Stimulated activated CD4-positive, alpha-beta T cell treated with anti-CD3 and anti-CD28 coated beads, Interleukin-1b, Interleukin-23, amount 100 ng/mL, for 48 hours (primary cell): ENCODE measurements around the gene SEL1L3.
A peak's percentile ranks its signal among the peaks of the same experiment; 100 is the strongest.
"Not testable (repeated sequence)": the region's sequence is repeated elsewhere in the genome, so short reads cannot be mapped to it uniquely, and the experiment has no call there.

Experiments
- DNase-seq: peaks from one replicate; pipeline ENCODE4 v3.0.0-alpha.2; 2020

SEL1L3 gene

DNA sequence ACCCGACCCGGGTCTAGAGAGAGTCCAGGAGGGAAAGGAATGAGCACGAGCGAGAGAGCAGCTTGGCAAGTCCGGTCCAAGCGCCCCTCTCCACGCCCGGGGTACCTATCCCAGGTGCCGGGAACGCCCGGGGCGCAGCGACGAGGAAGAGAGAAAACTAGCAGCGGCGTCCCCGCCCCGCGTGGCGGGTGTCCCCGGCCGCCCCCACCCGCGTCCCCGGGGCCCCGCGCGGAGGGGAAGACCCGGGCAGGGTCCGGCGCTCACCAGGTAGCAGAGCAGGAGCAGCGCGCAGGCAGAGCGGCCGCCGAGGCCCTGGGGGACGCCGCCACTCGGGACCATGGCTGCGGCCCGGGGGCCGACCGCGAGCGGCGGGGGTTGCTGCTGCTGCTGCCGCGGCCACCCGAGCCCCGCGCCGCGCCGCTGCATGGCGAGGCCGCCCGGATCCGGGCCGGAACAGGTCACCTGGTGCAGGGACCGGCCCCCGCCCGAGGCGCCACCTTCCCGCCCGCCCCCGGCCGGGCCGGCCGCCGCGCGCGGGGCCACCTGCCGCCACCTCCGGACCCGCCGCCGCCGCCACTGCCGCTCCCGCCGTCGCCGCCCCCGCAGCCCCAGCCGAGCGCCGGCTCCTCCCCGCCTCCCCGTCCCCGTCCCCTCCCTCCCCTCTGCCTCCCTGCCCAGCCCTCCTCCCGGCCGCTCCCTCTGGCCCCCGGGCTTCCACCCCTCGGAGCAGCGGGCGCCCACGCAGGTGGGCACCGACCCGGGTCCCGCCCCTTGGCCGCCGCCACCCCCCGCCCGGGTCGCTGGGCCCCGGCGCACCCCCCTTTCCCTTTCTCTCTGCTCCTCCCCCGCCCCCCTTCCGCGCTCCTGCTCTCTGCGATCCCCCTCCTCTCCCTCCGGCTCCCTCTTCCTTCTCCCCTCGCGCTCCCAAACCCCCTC, at the start of gene SEL1L3:
Gene SEL1L3 (minus strand): TSS at position 578 of the 936 bp plus-strand sequence. CDS start 152 bp downstream, at position 426.
- peak; percentile 44 for DNase-seq

DNA sequence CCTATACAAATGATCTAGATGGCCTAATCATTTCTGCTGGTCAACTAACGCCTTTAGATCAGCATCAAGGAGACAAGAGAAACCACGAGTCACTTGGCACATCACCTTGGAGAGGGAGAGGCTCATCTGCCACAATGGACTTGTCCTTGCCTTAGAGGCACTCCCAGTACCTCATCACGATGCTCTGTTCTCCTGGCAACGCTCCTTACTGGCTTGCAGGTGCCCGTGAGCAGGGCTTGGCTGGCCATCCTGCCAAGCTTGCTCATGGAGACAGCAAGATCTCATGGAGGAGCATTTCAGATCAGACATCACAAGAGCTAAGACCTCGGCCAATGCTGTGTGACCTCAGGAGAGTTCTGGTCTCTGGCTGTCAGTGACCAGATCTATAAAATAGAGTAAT, 48.6 kb upstream of the SEL1L3 start:
- no peak for DNase-seq

DNA sequence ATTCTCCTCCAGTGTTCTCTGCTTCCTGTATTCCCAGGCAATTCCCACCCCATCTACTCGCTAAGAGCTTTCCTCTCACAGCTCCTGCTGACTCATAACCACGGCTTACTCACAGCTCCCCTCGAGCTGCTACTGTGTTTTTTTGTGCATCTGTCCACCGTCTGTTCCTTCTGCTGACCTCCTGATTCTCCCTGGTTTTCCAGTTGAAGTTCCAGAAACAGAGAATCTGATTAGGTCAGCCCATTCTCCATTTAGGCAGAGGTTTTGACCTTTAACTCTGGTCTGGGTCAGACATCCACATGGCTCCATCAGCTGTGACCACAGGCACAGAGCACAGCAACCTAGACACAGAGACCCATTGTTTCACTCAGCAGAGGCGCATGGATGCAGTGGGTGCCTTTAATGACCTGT, 45.7 kb upstream of the SEL1L3 start:
- DNase-seq = no peak

DNA sequence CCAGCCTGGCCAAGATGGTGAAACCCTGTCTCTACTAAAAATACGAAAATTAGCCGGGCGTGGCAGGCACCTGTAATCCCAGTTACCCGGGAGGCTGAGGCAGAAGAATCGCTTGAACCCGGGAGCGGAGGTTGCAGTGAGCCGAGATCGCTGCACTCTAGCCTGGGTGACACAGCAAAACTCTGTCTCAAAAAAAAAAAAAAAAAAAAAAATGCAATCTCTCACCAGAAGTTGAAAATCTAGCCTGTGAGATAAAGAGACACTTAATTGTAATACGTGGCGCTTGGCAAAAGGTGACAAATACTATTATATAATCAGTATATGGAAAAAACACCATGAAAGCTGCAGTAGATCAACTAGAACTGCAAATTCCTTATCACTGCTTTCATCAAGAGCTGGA, 43.3 kb upstream of the SEL1L3 start:
- DNase-seq = not testable (repeated sequence)

DNA sequence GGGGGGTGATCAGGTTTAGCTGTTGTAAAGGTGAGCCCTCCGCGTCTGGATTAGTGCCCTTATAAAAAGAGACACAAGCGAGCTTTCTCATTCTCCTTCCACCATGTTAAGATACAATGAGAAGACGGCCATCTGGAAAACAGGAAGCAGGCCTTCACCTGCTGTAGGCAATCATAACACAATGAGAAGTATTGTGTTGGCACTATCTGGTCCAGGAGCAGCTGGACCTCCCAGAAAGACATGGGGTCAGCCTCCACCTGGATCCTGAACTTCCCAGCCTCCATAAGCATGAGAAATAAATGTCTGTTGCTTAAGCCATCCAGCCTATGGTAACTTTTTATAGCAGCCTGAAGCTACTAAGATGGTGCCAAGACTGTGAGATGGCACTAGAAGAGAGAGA, 42.6 kb upstream of the SEL1L3 start:
- DNase-seq = no peak

DNA sequence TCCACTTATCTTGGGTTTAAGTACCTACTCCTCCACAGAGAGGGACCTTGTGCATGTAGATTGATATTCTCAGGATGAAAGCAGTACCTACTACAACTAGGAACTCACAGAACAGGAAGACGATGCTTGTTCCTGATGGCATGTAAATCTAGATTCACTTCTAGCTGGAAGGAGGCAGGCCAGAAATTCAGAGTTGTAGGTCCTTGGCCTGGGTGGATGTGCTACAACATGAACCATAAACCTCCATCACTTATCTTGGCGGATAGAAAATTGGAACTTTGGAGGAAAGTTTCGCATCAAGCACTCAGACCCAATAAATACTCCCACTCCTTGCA, 41.9 kb upstream of the SEL1L3 start:
- no peak for DNase-seq

DNA sequence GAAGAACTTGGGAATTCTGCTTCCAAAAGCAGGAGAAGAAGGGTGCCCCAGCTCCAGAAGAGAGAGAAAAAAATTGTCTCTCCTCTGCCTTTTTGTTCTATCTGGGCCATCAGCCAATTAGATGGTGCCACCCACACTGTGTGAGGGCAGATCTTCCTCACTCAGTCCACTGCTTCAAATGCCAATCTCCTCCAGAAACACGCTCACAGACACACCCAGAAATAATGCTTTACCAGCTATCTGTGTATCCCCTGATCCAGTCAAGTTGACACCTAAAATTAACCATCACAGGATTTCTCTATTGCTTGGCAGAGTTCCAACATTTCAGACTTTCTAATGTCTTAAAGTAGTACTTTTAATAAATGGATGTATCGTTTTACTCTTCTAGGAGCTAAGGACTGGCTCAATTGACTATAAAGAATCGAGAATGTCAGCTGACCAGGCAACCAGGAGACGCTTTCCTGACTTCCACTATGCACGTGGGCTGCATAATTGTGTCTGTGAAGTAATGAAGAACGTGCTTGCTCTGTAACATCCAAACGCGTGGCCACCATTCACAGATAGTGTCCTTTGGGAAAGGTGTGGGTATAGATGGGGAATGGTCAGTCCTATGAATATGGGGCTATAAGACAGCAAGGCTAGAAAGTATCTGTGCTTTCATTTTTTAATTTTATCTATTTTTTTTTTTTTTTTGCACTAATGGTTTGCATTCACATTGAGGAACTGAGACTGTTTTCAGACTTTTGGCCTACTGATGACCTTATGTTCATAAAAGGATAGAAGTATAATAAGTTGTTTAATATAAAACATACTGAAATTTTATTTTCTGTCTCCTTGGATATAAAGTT, 41.3 kb upstream of the SEL1L3 start:
- no peak for DNase-seq

DNA sequence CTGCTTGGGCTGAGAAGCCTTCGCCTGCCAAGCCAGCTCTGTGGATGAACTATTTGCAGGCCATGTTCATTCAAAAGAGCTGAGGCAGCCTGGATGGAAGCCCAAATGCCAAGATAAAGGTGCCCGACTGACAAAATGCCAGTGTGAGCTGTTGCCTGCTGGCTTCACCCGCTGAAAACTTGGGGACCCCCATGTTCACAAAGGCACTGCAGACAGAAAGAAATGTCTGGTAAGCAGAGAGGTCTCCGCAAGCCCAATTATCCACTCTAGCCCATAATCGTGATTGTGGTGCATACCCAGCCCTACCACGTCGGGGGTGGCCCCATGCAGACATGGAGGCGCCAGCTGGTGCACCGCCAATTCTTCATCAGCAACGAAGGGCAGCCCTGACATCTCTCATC, 38.2 kb upstream of the SEL1L3 start:
- no peak for DNase-seq

DNA sequence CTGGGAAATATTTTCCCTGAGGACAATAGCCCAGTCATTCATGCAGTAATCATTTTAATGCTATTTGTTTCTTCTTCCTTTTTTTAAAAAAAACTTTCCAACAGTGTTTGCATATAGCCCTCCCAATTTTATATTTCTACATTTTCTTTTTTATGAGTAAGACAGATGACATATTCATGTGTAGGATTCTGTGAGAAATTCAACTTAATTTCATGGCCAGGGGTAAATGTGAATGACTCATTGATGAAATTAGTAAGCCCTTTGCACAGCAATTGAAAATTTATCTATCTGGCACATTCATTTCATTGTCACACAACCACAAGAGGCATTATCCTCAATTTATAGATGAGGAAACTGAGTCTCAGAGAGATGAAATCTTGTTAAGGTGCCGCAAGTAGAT, 37.5 kb upstream of the SEL1L3 start:
- DNase-seq = no peak

DNA sequence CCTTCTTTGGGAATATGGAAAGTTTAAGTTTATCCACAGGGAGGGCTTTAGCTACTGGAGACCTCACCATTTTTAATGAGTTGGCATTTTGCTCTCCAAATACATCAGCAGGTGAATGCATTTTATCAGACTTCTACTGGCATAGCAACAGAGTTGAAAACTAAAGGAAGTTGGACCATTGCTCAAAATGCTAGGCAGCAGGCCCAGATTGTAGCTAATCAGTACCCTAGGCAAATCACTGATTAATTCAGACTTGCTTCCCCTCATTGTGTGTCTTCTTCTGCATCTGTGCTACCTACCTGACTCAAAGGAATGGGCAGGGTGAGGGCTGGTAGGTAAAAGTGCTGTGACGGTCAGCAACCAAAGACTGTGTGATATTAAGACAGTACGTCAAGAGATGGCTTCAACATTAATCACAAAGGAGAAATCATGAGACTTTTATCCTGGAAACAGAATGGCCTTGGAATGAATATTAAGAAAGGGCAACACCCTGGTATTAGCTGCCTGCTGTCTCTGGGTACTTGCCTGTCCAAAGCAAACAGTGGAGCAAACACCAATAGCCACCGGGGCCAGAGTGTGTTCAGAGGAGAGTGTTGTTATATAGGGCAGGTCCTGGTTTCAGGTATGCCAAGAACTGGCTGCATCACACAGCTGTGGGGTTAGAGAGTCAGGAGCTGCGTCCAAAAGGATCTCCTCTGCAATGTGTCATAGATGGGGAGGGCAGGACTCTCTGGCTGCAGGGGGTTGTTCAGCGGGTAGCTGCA, 34.2 kb upstream of the SEL1L3 start:
- no peak for DNase-seq

DNA sequence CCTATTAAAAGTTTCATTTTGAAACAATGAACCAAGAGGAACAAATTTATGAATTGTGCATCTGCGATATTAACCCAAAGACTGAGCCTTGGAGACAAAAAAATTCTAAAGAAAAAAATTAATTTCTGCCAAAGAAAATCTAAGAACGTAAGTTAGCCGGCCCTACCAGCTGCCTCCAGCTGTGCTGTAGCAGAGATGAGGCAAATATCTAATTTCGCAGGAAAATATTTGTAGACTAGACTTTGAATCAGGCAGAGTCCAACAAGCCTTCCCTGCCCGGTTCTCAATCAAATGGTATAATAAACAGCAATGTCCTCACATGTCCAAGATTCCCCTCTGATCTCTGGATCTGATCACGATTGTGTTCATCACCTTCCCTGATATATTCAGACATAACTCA, 30.0 kb upstream of the SEL1L3 start:
- no peak for DNase-seq

DNA sequence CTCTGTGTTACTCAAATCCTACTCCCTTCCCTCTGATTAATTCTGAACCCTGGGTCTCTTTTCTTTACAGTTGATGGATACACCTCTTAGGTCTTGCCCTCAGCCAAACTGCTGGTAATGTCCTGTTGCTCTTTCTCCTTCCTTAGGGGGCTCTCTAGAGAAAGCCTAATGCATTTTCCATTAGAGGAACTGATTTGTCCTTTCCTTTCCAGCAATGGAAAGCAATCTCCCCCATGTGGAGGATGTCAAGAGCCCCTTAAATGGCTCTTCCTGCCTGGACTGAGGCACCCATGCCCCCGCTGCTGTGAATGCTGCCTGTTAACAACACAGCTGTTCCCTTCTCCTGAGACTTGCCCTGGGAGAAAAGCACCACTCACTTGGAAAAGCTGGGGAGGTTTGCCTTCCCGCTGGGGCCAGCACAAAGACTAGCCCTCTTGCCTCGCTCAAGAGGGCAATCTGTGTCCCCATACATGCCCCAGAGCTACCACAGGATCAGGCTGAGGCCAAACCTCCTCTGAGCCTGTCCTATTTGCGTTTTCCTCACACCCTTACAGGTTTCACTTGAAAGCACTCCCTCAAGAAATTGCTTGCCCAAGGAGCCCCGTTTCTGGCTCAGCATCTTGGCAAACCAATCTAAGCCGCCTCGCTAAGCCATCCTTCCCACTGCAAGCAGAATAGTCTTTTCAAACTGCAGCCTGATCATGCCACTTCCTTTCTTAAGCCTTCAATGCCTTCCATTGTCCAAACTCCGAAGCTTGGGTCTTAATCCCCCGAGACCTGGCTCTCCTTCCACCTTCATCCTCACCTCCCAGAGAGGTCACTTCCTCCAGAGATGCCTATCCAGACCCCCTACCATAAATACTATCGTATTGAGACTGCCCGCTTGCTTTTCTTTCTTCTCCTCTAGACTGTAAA, 28.0 kb upstream of the SEL1L3 start:
- no peak for DNase-seq

DNA sequence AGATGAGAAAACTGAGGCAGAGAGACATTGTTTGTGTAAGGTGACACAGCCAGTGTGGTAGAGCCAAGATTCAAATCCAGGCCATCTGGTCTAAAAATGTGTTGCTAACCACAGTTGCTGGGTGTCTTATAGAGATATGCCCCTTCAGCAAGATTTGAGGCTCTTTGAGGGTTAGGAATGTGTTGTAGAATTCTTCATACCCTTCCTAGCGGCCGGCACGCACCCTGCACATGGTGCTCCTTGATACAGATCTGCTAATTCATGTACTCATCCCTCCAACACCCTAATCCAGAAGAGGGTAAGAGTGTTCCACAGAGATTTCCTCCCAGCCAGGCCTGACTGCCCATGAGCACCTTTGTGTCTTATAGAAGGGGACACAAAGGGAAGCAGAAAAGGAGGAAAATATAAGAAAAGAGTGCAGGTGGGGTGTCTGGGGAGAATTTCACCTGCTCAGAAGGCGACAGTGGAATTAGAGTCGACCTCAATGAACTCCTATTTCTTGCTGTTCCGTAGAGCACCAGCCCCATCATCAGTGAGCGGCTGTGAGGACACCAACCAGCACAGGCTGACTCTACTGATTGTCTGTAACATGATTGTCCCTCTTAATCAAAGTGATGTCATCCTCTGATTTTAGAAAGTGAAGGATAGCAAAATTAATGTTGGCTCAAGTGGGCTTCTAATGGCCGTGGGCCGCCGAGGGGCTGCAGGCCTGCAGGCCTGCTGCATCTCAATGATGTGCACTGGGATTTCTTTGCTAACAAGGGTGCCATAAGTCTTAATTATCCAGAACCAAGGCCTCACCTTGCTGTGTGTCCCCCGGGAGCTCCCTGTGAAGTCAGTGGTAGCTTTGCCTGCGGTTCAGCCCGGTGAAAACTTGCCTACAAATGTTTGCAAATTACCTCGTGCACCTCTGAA, 27.1 kb upstream of the SEL1L3 start:
- DNase-seq = no peak

DNA sequence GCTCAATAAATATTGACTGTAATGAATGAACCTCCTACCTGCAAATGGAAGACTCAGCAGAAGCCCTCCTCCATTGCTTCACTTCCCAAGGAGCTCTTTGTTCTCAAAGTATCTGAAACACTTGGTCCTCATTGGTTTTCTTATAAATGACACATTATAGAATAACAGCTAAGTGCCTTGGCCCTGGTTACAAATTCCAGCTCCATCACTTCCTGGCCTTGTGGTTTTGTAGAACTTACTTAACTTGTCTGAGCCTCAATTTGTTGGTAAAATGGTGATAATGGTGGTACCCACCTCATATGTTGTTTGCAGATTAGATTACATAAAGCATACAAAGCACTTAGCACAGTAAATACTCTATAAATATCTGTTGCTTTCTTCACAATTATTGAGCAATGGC, 26.0 kb upstream of the SEL1L3 start:
- no peak for DNase-seq

DNA sequence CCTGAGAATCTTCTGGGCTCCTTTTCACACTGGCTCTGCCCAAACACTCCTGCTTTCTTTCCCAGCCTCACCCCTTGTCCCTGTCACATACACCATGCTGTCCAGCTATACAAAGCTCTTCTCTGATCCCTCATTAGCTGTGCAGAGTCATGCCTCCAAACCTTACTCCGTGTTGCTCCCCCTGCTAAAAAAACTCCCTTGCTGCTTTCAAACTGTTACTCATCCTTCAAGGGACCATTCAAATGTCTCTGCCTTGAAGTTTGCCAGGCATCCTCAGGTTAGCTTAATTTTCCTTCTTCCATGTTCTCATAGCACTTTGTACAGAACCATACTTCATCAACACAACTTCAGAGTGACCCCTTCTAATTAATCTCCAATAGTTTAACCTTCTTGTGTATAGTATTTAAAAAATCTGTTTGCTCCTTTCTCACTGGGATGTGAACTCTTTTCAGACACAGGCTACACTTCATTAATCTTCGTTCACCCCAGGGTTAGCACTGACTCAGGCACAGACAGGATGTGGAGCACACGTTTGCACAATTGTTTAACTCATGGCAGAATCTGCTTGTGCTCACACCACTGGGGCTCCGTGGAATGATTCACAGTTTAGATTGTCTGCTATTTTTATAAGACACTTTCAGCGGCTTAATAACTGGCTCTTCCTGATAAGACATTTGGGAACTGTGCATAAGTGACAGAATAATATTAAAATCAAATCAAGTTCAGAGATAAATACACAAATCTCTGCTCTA, 21.4 kb upstream of the SEL1L3 start:
- DNase-seq = no peak

DNA sequence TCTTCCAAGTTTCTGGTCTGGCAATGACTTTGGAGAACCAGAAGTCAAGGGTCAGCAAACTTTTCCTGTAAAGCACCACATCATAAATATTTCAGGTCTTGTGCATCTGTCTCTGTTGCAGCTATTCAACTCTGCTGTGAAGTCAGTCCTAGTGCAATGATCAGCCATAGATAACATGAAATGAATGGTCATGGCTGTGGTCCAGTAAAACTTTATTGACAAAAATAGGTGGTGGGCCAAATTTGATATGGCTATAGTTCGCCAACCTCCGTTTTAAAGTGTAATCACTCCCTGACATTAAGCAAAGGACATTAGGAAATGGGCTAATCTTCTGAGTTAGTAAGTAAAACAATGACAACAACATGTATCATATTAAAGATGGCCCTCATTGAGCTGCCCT, 20.8 kb upstream of the SEL1L3 start:
- no peak for DNase-seq

DNA sequence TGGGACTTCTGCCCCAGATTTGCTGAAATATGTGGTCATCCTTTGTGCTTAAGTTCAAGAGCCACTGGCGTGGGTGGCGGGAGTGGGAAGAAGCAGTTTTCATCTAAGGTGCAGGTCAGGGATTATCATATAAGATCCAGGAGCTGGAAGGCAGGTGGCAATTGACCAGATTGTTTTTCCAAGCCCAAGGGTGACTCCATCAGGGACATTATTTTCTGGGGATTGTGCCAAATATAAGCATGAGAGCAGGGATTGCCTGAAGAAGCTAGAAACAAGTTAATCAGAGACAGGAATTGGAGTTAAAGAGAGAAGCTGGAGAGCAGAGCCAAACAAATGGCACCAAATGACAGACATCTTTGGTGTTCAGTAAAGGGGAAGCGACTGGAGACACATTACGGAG, 19.4 kb upstream of the SEL1L3 start:
- DNase-seq = no peak

DNA sequence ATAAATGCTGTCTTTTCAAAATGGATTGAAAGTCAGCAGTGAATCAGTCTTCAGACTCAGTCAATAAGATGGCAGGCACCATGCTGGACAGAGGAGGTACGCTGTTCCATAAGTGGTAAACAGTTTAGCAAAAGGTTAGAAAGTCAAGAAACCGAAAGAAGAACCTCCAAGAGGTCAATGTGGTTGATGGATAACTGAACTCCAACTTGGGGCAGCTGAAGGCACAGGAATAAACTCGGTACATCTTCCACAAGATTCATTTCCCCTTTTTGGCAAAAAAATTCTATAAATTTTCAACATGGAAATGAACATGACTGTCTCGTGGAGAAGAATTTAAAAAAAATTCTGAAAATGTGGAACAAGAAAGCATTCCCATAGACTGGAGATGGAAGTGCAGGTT, 18.4 kb upstream of the SEL1L3 start:
- no peak for DNase-seq

DNA sequence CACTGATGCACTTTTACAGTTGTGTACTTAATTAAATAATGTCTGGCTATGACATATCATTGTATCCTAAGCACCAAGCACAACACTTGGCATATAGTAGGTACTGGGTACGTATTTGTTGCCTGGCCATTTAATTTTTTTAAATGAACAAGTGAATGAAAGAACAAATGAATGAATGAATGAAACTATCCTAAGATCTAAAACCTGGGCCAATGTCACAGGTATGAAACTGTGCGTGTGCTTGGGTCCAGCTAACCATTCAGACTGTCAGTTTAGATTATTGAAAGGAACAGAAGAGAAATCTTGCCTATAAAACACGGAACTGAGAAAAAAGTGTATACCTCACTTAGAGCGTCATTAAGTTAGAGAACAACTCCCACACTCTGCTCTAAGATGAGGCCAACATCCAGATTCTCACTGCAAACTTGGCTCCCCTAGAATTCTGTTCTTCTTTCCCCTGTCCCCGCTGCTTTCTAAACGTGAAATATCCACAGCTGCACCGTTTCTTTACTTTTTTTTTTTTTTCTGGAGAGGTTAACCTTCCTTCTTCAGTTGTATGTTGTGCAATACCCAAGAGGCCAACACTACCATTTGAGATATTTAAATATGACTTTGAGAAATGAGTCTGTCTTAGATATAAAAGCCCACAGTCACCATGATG, 17.3 kb upstream of the SEL1L3 start:
- DNase-seq = no peak

DNA sequence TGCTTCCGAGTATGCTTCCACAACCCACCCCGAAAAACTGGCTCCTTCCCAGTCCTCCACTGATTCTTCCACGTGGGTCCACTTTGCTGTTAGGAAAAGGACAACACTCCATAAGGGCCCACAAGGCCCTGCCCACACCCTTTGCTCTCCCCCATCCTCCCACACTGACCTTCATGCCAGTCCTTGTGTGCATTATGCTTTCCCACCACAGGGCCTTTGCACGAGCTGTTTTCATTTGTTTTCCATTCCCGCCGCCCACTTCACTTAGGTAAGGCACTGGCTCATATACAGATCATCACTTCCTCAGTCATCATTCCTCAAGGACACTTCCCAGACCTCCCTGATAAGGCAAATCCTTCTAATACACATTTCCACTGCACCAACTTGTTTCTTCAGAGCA, 16.8 kb upstream of the SEL1L3 start:
- no peak for DNase-seq
